ENCODE results near the gene HNRNPAB.

DNA sequence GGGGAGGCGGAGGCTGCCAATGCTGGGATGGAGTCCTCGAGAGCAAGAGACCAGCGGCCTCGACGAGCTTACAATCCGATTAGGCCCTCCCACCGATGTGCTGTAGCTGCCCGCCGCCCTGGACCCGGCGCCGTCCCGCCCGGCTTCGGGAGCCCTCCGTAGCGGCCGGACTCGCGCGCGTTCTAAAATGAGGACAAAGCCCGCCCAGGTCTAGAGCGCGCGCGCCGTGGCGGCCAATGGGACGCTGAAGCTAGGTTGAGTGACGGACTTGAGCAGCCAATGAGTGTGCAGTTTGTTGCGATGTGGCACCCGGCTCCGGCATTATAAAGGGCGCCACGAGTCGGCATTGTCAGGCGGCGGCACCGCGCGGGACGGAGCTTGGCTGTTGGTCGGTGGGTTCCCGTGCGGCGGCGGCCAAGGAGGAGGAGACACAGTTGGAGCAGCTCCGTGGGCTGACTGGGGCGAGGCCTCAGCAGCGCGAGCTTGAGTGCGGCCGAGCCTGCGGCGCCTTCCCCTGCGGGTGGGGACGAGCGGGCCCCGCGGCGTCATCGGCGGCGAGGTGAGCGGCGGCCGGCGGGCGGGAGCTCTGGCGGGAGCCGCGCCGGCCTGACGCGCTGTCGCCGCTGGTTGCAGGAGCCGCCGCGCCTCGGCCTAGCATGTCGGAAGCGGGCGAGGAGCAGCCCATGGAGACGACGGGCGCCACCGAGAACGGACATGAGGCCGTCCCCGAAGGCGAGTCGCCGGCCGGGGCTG is at the start of gene HNRNPAB:
- TF ChIP-seq, protein P1, sequence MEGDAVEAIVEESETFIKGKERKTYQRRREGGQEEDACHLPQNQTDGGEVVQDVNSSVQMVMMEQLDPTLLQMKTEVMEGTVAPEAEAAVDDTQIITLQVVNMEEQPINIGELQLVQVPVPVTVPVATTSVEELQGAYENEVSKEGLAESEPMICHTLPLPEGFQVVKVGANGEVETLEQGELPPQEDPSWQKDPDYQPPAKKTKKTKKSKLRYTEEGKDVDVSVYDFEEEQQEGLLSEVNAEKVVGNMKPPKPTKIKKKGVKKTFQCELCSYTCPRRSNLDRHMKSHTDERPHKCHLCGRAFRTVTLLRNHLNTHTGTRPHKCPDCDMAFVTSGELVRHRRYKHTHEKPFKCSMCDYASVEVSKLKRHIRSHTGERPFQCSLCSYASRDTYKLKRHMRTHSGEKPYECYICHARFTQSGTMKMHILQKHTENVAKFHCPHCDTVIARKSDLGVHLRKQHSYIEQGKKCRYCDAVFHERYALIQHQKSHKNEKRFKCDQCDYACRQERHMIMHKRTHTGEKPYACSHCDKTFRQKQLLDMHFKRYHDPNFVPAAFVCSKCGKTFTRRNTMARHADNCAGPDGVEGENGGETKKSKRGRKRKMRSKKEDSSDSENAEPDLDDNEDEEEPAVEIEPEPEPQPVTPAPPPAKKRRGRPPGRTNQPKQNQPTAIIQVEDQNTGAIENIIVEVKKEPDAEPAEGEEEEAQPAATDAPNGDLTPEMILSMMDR (IDR thresholded peaks at IDR 0.05): no peak
- TF ChIP-seq EP300 (IDR thresholded peaks at IDR 0.05; ENCODE audit: low read depth) (no peak), POLR2AphosphoS5 (IDR thresholded peaks at IDR 0.05) (peak; percentile 99 to 100 (median 100))
